ENCODE results near the gene PSD4.

GRCh38 chr2:113190871-113191270, 17.1 kb downstream of the PSD4 start:
- no peak for TF ChIP-seq POLR2AphosphoS5 (IDR thresholded peaks at IDR 0.05; ENCODE audit: low read depth, low read length)
- TF ChIP-seq TAF1 (IDR thresholded peaks at IDR 0.05; ENCODE audit: borderline replicate concordance, insufficient read depth, low read length): no peak
- TF ChIP-seq, protein P1, sequence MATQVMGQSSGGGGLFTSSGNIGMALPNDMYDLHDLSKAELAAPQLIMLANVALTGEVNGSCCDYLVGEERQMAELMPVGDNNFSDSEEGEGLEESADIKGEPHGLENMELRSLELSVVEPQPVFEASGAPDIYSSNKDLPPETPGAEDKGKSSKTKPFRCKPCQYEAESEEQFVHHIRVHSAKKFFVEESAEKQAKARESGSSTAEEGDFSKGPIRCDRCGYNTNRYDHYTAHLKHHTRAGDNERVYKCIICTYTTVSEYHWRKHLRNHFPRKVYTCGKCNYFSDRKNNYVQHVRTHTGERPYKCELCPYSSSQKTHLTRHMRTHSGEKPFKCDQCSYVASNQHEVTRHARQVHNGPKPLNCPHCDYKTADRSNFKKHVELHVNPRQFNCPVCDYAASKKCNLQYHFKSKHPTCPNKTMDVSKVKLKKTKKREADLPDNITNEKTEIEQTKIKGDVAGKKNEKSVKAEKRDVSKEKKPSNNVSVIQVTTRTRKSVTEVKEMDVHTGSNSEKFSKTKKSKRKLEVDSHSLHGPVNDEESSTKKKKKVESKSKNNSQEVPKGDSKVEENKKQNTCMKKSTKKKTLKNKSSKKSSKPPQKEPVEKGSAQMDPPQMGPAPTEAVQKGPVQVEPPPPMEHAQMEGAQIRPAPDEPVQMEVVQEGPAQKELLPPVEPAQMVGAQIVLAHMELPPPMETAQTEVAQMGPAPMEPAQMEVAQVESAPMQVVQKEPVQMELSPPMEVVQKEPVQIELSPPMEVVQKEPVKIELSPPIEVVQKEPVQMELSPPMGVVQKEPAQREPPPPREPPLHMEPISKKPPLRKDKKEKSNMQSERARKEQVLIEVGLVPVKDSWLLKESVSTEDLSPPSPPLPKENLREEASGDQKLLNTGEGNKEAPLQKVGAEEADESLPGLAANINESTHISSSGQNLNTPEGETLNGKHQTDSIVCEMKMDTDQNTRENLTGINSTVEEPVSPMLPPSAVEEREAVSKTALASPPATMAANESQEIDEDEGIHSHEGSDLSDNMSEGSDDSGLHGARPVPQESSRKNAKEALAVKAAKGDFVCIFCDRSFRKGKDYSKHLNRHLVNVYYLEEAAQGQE (IDR thresholded peaks at IDR 0.05; ENCODE audit: insufficient read depth in 1 of 2, low read depth in 2 of 2, low read length in 2 of 2): no peak
